DND-41 (cell line): ENCODE data around the gene TRIP11.

ENCODE experiments used
- EZH2 ChIP-seq: IDR thresholded peaks from 3 replicates; pipeline ENCODE4 v1.6.1; 2012; ENCODE audit warnings: borderline replicate concordance, low read depth, mild to moderate bottlenecking, moderate library complexity, low read length, inconsistent platforms; ENCODE audit not compliant: severe bottlenecking
- TF ChIP-seq, protein P1 (sequence below): IDR thresholded peaks from 2 replicates; pipeline ENCODE4 v1.5.1; 2012; ENCODE audit warnings: borderline replicate concordance, low read length, moderate library complexity, mild to moderate bottlenecking; ENCODE audit not compliant: poor library complexity, severe bottlenecking; ENCODE audit errors: extremely low read depth

DNA sequence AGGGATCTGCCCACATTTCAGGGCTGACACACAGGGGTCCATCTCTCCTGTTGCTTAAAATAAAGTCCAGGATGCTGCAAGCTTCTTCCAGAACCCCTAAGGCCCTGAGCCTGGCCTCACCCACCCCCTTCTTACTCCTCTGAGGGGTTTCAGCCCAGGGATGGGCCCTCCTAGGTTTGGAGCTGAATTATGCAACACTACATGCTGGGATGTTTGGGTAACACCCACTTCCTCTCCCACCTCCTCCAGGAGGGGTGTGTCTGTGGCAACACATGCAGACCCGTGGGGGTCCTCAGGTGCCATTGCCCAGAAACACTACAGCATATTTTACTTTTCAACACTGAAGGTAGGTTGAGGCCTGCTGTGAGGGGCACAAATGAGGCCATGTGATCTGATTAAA is 97.7 kb downstream of the TRIP11 start:
- TF ChIP-seq, protein P1, sequence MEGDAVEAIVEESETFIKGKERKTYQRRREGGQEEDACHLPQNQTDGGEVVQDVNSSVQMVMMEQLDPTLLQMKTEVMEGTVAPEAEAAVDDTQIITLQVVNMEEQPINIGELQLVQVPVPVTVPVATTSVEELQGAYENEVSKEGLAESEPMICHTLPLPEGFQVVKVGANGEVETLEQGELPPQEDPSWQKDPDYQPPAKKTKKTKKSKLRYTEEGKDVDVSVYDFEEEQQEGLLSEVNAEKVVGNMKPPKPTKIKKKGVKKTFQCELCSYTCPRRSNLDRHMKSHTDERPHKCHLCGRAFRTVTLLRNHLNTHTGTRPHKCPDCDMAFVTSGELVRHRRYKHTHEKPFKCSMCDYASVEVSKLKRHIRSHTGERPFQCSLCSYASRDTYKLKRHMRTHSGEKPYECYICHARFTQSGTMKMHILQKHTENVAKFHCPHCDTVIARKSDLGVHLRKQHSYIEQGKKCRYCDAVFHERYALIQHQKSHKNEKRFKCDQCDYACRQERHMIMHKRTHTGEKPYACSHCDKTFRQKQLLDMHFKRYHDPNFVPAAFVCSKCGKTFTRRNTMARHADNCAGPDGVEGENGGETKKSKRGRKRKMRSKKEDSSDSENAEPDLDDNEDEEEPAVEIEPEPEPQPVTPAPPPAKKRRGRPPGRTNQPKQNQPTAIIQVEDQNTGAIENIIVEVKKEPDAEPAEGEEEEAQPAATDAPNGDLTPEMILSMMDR: no peak
- TF ChIP-seq EZH2: no peak
